Globus pallidus (tissue), 1 donor: ENCODE measurements around the gene RIN2.
"Not testable (repeated sequence)": the region's sequence is repeated elsewhere in the genome, so short reads cannot be mapped to it uniquely, and the experiment has no call there.

Experiments used
- DNase-seq: peaks from one replicate; pipeline ENCODE4 v3.0.0-alpha.2; 2015; ENCODE audit warnings: low spot score

The RIN2 gene

DNA sequence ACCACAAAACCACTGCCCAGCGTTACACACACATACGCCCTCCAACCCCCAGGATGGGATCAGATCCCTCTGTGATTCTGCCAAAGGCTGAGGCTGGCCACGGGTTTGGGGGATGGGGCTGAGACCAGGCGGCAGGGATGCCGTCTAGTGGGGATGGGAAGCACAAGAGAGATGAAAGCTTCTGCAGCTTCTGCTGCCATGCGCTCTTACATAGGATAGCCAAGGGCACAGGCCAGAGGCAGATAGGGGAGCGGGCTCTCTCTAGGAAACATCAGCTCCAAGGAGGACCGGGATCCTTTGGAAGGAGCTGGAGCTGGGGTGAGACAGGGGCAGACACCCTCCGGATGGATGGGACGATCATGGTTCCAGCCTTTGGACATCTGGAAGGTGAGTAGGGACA is 18.7 kb upstream of the RIN2 start:
- no peak for DNase-seq

DNA sequence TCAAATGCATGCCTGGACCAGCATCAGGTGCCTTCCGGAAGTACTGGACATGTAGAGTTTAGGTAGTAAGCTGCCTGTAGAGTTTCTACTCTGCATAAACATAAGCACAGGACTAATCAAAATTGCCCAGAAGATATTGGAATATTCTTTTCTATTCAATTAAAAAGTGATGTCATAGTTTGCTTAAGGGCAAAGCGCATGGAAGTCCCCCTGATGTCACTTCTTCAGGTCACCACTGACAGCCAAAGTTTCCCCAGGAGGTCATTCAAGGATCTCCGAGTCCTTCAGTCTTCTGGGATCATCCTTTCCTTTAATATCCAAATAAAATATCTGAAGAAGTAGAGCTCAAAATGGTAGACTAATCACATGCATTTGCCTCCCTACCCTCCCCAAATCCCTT is 17.5 kb upstream of the RIN2 start:
- DNase-seq: no peak

DNA sequence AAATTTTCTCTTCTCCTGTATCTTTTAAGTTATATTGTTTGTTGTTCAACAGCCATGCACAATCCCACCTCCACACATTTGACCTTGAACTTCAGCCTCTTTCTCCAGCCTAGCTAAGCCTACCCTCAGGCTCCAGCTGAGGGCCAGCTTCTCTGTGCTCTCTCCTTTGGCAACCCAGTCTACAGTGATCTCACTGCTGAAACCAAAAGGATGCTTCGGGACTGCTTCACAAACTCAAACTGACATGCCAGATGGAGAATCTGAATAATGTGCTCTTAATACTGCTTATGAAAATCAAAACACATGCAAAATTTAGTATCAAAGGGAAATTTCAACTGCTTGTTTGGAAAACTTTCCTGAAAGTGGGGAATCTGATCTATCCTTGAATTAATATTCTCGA is 16.1 kb upstream of the RIN2 start:
- DNase-seq: no peak

DNA sequence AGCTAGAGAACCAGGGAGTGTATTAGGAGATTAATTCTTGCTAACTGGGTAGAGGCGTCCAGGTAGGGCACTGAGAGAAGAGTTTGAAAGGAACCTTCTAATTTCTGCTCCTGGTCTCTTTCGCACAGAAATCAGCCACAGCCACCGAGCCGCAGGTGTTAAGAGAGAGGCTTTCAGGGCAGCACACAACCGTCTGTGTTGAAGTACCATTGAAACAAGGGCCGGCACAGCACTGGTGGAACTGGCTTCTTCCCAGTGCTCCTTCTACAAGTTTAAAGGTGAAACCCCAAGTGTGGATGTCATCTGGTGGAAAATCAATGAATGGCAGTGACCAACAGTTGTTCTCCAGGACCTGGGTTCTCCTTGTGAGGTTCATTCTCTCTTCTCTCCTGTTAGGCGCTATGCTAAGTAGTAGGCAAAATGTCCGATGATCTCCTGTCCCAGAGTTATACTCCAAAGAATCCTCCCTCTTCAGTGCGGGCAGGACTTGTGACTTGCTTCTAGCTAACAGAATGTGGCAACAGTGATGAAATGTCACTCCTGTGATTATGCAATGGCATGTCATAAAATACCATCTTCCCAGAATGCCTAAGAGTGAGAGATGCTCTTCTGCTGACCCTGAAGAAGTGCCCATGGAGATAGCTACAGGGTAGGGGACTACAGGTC is 15.0 kb upstream of the RIN2 start:
- DNase-seq: no peak

DNA sequence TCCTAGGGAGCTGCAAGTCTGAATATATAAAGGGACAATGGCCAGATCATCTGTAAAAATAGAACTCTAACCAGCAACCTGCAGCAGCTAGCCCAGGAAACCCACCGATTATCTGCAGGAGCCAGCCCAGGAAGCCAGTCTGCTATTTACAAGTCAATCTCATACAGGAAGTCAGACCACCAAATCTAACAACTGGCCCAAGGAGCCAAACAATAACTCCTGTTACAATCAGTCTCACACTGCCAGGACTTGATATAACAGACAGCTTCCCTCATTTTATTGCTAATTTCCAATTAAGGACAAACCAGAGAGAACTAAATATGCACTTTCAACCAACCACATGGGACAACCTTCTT is 14.4 kb upstream of the RIN2 start:
- DNase-seq: no peak

DNA sequence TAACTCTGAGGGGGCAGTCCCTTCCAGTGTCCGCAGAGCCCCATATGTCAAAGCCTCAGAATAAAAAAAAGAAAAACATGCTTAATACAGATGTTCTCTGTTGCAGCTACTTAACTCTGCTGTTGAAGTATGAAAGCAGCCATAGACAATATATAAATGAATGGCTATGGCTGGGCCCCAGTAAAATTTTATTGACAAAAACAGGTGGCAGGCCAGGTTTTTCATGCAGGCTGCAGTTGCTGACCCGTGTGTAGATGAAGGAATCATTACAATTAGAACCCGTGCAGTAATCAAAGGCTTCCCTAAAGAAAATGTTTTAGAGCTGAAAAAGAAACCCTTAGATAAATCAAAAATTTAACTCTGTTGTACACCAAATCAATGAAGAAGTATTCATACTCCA is 13.0 kb upstream of the RIN2 start:
- no peak for DNase-seq

DNA sequence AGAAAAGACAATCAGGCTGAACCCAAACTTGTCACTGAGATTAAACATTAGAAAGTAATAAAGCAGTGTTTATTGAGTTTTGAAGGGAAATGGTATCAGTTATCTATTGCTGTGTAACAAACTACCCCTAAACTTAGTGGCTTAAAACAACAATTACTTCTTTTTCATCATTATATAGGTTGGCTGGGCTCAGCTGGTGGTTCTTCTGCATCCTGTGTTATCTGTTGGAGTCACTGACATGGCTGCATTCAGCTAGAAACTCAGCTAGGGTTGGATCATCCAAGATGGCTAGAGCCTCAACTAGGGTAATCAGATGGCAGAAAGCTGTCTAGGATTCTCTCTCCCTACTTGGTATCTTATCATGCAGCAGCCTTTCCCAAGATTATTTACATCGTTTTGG is 12.5 kb upstream of the RIN2 start:
- no peak for DNase-seq

DNA sequence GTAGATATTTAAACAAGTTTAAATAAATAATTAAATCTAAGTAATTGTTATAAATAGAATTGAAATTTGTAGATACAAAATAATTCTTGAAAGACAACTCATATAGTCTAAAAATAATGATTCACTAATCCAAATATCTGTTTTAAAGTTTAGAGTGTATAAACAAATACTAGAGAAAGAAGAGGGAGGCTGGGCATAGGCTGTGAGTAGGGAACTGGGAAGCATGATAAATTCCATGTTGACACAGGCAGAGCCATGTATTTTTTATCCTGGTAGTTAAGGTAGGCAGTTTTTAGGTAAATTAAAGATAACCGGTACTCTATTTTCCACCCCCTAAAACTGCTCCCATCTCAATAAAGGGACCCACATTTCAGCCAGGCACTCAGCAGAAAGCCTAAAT is 11.7 kb upstream of the RIN2 start:
- DNase-seq: no peak

DNA sequence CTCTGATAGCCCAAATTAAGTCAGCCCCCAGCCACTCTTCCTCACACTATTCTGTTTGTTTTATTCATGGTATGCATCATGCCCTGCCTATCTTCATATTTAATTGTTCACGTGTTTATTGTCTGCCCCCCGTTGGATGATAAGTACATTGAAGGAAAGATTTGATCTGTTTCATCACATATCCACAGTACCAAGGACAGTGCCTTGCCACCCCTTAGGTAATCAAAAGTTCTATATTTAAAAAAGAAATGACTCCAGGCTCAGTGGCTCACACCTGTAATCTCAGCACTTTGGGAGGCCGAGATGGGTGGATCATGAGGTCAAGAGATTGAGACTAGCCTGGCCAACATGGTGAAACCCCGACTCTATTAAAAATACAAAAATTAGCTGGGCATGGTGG is 10.2 kb upstream of the RIN2 start:
- DNase-seq: no peak

DNA sequence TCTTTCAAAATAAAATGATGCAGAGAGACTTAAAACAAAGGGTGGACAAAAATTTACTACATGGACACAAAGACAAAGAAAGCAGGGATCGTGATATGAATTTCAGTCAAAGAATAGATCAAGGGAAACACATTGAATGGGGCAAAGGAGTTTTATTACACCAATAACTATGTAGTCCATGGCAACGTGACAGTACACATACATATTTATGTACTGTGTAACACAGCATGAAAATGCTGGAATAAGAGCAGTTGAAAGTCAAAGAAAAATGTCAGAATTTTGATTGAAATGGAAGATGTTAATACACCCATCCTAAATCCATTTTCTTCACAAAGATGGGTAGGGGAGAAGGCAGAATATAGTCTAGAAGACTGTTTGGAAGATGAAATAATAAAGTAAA is 9.4 kb upstream of the RIN2 start:
- no peak for DNase-seq

DNA sequence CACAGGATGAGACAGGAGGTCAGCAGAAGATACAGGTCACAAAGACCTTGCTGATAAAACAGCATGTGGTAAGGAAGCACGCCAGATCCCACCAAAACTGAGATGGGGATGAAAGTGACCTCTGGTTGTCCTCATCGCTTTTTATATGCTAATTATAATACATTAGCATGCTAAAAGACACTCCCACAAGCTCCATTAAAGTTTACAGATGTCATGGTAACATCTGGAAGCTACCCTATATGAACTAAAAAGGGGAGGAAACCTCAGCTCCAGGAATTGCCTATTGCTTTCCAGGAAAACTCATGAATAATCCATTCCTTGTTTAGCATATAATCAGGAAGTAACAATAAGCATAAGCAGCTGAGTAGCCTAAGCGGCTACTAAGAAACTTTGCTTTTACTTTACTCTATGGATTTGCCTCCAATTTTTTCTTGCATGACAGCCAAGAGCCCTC is 8.4 kb upstream of the RIN2 start:
- DNase-seq: no peak

DNA sequence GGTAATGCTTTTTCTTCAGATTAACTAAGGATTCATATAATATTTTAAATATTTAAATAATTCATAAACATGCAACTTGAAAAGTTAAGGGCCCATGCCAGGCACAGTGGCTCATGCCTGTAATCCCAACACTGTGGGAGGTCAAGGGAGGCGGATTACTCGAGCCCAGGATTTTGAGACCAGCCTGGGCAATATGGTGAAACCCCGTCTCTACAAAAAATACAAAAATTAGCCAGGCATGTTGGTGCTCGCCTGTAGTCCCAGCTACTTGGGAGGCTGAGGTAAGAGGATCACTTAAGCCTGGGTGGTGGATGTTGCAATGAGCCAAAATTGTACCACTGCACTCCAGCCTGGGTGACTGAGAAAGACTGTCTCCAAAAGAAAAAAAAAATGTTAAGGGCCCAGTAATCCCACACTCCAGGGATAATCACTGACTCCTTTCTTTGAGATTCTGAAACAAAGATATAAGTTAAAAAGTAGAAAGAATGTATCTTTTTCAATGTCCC is 7.9 kb upstream of the RIN2 start:
- DNase-seq: no peak

DNA sequence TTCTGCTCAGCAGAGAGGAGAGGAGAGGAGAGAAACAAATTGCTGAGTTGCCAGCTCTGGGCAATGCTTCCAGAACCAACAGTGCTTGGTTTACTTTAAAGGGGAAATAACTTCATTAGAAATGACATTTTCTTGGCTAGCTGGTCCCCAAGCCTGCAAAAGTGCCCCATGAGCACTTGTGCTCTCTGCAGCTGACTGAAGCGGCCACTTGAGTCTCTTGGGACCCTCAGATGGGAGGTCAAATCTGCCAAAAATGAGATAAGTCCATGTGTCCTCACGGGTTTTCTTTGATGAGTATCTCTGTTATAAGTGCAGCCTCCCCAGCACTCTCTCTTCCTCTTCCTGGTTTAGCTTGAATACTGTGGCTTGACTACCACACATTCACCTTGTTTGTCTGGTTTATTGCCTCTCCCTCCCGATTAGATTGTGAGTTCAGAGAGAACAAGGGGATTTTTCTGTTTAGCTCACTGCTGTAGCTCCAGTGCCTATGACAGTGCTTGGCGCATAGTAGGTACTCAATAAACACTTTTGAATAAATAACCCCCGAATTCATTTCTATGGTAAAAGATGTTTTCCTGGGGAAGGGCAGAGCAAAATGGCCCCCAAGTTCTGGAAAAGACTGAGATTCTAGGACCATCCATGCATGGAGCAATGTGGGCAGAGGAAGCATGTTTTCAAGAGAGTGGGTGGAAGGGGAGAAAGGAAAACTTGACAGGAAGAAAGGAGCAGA is 7.0 kb upstream of the RIN2 start:
- no peak for DNase-seq

DNA sequence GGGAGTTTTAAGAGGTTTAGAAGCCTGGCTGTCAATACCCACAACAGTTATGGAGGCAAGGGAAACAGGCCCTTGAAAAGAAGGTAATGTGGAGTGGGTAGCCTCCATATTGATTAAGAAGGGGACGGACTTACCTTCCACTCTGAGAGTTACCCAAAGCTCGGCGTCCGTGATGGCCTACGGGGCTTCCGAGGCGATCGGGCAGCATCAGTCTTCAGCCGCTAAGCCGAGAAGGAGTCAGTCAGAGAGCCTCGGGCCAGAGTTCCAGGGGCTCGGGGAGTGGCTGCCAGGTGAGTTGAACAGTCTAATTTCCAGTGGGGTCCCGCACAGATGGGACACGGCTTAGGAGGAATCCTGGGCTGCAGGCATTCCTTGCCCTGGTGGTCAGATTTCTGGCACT is 3.9 kb upstream of the RIN2 start:
- DNase-seq: not testable (repeated sequence)

DNA sequence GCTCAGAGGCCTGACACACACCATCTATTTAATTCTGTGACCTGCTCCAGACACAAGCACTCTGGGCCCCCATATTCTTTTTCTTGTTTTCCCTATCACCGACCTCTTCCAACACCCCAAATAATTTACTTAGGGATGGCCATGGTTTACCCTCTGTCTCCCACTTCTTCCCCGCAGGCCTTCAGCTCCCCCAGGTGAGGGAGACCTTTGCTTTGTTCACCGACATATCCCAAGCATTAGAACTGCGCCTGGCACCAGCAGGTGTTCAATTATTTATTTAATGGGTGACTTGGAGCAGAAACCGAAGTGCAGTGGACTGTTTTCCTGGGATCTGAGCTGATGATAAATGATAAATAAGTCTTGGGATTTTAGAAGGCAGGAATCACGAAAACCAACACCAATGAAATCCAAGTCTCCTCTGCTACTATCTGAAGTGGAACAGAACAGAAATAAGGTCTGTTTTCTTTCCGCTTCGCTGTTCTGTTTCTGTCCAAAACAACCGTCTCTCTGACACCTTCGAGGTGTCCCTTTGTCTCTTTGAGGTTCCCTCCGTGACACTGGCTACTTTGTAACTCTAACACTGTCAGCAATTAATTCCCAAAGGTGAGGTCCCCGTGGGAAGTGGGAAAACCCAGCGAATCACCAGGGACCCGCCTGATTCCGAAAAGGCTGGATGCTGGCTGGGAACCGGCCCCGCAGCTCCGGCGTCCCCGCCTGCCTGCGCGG is 1.1 kb upstream of the RIN2 start:
- no peak for DNase-seq

DNA sequence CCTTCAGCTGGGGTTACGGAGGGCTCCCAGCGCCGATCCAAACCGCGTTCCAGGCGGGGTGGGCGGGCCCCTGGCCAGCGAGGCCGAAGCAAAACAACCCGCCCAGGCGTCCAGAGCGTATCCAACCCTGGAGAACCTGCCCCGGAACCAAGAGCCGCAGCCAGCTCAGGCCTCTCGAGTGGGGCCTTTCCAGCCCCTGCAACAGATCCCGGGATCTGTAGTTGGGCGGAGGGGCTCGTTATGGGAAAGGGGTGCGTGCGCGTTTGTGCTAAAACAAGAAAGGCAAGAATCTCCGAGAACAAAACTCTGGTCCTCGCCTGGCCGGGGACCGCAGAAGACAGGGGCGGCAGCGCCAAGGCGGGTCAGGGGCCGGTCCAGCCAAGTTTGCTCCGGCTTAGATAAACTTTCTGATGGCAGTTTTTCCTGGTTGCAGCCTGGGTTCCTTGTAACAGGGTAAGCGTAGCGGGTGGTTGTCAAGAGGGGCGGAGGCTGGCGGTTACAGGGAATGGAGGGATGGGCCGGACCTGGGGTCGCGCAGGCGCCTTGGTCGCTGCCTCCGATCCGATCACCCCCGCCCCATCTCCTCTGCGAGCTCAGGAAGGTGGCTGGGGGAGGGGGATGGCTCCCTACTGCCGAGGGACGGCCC is 448 bp upstream of the RIN2 start:
- peak; percentile 84 for DNase-seq

DNA sequence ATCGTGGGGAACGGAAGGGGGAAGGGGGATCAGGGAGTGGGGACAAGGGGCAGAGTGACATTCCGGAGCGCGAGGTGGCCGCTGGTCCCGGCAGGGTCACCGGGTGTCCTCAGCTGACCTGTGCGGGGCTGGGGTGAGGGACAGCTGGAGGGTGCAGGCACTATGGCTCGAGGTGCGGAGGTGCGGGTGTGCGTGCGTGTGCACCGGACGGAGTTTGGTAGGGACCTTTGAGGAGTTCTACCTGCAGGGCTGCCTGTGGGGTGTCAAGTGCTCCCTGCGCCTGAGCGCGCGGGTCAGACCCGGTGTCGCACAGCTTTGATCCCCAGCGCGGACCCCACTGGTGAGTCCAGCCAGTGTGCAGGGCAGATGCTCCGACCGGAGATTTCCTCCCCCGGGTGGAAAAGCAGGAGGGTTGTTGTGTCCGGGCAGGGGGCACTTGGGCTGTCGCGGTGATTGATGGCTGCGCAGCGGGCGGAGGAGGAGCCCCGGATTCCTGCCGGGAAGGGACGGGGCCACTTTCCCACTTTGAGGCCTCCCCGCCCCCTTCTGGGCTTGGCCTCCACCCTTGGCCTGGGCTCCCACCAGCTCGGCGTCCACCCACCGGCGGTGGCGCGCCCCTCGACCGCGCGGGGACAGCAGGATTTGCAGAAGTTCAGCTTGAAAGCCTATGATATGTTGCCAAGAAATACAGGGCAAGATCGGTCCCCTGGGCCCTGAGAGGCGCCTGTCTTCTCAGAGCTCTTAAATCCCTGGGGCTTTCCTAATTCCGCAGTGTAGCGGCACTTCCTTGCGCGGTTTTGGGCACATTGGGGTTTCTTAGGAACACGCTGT is 658 bp downstream of the RIN2 start:
- DNase-seq: peak; percentile 58

DNA sequence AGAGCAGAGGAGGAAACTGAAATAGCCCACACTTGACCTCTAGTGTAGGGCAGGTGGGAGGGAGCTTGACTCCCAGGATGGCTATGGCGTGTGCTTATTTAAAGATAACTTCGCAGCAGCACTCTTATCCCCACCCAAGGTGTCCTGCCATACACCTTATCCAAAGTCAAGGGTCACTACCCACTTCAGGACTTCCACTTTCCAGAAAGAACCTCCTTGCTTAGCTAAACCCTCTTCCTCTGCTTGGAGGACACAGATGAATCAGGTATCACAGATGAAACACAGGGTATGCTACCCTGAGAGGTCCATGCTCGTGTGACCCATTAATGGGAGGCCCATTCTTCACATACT is 2.3 kb downstream of the RIN2 start:
- DNase-seq: no peak

DNA sequence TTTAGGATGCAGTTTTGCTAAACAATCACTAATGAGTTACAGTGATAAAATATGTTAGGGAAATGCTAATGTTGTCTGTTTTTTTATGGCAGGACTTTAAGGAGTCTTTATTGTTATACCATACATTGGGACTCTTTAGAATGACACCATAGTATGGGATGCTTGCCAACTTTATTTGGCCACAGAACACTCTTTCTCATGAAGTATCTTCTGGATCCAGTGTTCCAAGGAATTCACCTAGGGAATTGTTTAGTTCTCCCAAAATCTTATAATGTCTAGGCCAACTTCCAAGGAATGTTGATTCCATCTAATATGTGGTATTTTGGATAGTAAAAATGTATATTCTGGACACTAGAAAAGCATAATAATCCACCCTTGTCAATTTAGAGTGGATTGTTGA is 3.3 kb downstream of the RIN2 start:
- no peak for DNase-seq

DNA sequence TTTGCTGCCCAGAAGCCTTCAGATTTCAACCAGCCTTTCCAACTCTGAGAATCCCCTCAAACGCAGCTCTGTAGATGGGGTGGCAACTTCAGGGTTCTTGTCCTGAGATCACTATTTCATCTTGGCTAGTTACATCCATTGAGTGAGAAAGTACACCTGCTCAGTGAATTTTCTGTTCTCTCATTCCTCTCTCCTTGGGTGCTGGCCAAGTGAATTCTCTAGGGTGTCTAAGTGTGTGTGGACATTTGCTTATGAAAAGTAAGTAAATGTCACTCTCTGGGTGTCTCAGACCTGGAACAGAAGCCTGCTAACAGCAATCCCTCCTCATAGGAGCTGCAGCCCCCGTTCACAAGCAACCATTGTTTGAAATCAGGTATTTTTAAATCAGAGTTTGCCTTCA is 3.8 kb downstream of the RIN2 start:
- DNase-seq: no peak

DNA sequence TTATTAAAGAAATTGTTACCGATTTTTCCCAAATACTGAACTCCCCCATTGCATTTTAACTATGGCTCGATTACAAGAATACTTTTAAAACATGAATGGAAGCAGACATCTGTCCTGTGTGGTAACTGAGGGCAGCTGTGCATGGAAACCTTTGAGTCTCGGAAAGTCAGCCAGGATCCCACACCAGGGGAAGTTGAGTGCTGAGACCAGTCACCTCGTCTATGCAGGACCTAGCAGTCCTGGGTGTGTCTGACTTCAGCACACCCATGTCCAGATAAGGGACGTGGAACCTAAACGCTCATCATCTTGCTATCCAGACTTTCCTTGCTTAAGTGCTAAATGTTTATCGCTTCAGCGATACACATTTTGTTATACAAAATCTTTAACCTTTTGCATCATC is 6.1 kb downstream of the RIN2 start:
- no peak for DNase-seq

DNA sequence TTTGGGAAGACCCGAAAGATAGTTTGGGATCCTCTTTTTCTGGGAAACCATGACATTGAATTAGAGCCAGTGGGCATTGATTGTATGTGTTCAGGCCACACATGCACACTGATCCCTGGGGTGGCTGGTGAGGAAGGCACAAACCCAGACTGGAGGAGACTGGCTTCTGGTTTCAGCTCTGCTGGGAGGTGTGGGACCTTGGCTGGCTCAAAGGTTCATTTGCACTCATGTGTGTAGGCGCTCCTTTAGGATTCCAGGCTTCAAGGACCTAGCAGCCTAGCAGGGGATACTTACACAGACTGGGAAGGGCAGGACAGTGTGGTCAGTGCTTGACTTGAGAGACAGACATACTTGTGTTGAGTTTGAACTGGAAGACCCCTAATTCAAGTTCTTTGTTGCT is 7.2 kb downstream of the RIN2 start:
- DNase-seq: no peak
